ENCODE results near the gene MEOX1.

DNA sequence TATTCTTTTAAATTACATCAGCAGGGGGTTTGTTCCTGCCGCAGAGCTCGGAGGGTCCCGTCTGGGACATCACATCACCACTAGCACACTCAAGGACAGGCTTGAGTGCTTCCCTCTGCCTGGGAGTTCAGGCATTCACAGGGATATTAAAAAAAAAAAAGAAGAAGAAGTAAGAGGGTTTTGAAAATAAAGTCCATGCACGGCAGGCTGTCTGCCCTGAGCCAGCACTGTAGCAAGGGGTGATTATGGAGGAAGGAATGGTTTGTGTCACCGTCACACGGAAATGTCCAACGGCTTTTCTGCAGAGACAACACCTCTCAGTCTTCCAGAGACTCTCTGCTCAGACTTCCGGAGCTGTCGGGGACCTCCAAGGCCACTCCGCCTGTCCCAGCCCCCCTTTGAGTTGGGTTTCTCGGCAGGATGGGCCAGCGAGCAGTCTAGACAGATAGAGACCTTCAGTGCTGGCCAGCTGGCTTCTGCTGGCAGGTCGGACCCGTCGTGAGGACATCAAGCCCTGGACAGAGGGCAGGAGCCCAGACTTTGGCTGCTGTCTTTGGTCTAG, 33.6 kb downstream of the MEOX1 start:
- TF ChIP-seq, protein P1, sequence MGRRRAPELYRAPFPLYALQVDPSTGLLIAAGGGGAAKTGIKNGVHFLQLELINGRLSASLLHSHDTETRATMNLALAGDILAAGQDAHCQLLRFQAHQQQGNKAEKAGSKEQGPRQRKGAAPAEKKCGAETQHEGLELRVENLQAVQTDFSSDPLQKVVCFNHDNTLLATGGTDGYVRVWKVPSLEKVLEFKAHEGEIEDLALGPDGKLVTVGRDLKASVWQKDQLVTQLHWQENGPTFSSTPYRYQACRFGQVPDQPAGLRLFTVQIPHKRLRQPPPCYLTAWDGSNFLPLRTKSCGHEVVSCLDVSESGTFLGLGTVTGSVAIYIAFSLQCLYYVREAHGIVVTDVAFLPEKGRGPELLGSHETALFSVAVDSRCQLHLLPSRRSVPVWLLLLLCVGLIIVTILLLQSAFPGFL (CRISPR knock-in tag; IDR thresholded peaks at IDR 0.05), result no peak
- no peak for TF ChIP-seq ZNF264 (CRISPR knock-in tag; IDR thresholded peaks at IDR 0.05)
- TF ChIP-seq PCBP1 (IDR thresholded peaks at IDR 0.05; ENCODE audit: borderline replicate concordance, low read depth, low read length), result no peak
- no peak for TF ChIP-seq EP300 (IDR thresholded peaks at IDR 0.05; ENCODE audit: low read depth in 2 of 2, low read length in 2 of 2)
- TF ChIP-seq EP300 (CRISPR knock-in tag; IDR thresholded peaks at IDR 0.05; ENCODE audit: borderline replicate concordance), result no peak
- no peak for TF ChIP-seq CBX2 (IDR thresholded peaks at IDR 0.05; ENCODE audit: low read depth, low read length)
- no peak for TF ChIP-seq CBX2 (CRISPR knock-in tag; IDR thresholded peaks at IDR 0.05; ENCODE audit: low read depth)
- no peak for TF ChIP-seq MTF1 (CRISPR knock-in tag; IDR thresholded peaks at IDR 0.05)
- no peak for TF ChIP-seq TCF7L2 (IDR thresholded peaks at IDR 0.05; ENCODE audit: low read depth, low read length)
- no peak for TF ChIP-seq CENPX (CRISPR knock-in tag; IDR thresholded peaks at IDR 0.05)
- no peak for TF ChIP-seq NR1H2 (CRISPR knock-in tag; IDR thresholded peaks at IDR 0.05; ENCODE audit: borderline replicate concordance, low read depth)
- no peak for TF ChIP-seq POLR2AphosphoS5 (IDR thresholded peaks at IDR 0.05; ENCODE audit: low read depth, low read length)
- TF ChIP-seq SMARCC2 (IDR thresholded peaks at IDR 0.05), result no peak
- TF ChIP-seq JUN (CRISPR knock-in tag; IDR thresholded peaks at IDR 0.05), result no peak
- TF ChIP-seq, protein P2, sequence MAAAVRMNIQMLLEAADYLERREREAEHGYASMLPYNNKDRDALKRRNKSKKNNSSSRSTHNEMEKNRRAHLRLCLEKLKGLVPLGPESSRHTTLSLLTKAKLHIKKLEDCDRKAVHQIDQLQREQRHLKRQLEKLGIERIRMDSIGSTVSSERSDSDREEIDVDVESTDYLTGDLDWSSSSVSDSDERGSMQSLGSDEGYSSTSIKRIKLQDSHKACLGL (CRISPR knock-in tag; IDR thresholded peaks at IDR 0.05), result no peak
- TF ChIP-seq, protein P3, sequence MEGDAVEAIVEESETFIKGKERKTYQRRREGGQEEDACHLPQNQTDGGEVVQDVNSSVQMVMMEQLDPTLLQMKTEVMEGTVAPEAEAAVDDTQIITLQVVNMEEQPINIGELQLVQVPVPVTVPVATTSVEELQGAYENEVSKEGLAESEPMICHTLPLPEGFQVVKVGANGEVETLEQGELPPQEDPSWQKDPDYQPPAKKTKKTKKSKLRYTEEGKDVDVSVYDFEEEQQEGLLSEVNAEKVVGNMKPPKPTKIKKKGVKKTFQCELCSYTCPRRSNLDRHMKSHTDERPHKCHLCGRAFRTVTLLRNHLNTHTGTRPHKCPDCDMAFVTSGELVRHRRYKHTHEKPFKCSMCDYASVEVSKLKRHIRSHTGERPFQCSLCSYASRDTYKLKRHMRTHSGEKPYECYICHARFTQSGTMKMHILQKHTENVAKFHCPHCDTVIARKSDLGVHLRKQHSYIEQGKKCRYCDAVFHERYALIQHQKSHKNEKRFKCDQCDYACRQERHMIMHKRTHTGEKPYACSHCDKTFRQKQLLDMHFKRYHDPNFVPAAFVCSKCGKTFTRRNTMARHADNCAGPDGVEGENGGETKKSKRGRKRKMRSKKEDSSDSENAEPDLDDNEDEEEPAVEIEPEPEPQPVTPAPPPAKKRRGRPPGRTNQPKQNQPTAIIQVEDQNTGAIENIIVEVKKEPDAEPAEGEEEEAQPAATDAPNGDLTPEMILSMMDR (CRISPR knock-in tag; IDR thresholded peaks at IDR 0.05), result no peak
